HFFc6 (cell line): ENCODE results near the gene MDGA2. TPM values are rescaled to one million over a fixed set of nuclear protein-coding genes. Genes with fewer than 3 reads are reported as not detected.

Source experiments
- DNase-seq: peaks from one replicate; pipeline ENCODE4 v3.0.0-alpha.2; 2018
- H3K27ac Mint-ChIP-seq: 2 replicates; pipeline ENCODE4 v1.8.0; 2020; ENCODE audit warnings: mild to moderate bottlenecking, mixed read lengths
- H3K27me3 Mint-ChIP-seq: 2 replicates; pipeline ENCODE4 v1.8.0; 2021; ENCODE audit warnings: mild to moderate bottlenecking, moderate library complexity, mixed read lengths; ENCODE audit not compliant: insufficient read depth
- H3K36me3 Mint-ChIP-seq: 2 replicates; pipeline ENCODE4 v1.8.0; 2021; ENCODE audit warnings: low read depth, mixed read lengths
- H3K4me1 Mint-ChIP-seq: 2 replicates; pipeline ENCODE4 v1.8.0; 2020; ENCODE audit warnings: low read depth, mixed read lengths
- H3K4me3 Mint-ChIP-seq: 2 replicates; pipeline ENCODE4 v1.8.0; 2020; ENCODE audit warnings: mild to moderate bottlenecking, moderate library complexity, mixed read lengths
- H3K9me3 Mint-ChIP-seq: 2 replicates; pipeline ENCODE4 v1.8.0; 2020; ENCODE audit warnings: mild to moderate bottlenecking, mixed read lengths
- total RNA-seq, 6 experiments: library from RNA; stranded (reverse); fragmentation: NEBNext Ultra II Directional; extraction: Animal tissue kit (Norgen Biotek cat#: 25700); gene quantifications; 2 replicates in 1 of 6; 3 replicates in 5 of 6; pipeline ENCODE4 v1.2.3, GENCODE V29; 2021
- TF ChIP-seq, protein P1 (sequence below): fragments of 200-600 bp; sonication (generic); IDR thresholded peaks from 2 replicates; pipeline ENCODE4 v1.5.0; 2021; ENCODE audit warnings: antibody characterized with exemption, mild to moderate bottlenecking

The MDGA2 gene
- total RNA-seq, 6 experiments from 2014 or later, result not detected

DNA sequence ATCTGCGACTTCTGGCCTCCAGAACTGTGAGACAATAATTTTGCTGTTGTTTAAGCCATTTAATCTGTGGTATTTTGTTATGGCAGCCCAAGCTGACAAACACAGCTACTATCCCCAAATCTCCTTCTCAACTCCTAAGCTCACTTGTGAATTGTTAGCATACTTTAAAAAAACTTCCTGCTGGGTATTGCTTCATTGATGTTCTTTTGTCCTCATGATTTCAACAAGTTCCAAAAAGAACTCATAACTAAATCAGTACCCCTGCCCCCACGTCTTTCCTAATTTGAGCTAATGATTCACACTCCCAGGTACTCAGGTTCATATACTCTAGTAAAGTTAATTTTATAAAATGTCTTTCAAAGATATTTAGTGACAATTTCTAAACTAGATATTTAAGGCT lies 125.5 kb downstream of the MDGA2 start:
- H3K4me1 Mint-ChIP-seq, result no peaks in the 10 kb centered on the region
- H3K27ac Mint-ChIP-seq, result no peak overlapping the region
- TF ChIP-seq, protein P1, sequence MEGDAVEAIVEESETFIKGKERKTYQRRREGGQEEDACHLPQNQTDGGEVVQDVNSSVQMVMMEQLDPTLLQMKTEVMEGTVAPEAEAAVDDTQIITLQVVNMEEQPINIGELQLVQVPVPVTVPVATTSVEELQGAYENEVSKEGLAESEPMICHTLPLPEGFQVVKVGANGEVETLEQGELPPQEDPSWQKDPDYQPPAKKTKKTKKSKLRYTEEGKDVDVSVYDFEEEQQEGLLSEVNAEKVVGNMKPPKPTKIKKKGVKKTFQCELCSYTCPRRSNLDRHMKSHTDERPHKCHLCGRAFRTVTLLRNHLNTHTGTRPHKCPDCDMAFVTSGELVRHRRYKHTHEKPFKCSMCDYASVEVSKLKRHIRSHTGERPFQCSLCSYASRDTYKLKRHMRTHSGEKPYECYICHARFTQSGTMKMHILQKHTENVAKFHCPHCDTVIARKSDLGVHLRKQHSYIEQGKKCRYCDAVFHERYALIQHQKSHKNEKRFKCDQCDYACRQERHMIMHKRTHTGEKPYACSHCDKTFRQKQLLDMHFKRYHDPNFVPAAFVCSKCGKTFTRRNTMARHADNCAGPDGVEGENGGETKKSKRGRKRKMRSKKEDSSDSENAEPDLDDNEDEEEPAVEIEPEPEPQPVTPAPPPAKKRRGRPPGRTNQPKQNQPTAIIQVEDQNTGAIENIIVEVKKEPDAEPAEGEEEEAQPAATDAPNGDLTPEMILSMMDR, result no peak

DNA sequence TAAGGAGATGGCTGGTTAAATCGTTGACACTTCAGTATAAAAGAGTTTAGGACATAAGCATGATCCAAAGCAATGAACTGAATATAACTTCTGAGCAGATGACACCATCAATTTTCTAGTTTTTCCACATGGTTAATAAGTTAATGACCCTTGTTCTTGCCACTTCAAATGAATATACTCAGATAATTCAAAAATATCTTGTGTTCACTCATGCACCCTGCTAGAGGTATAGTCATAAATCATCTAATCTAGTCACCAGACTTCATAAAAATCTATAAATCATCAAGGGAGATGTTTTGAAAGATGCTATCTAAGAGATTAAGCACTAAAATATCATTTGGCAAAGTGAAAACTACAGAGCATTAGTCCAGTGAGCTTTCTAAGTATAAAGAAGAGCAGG lies 131.9 kb downstream of the MDGA2 start:
- Mint-ChIP-seq H3K36me3 (no peaks in the 10 kb centered on the region), H3K27me3 (no peaks in the 10 kb centered on the region), H3K27ac (no peak overlapping the region), H3K9me3 (peaks cover 28% of the 10 kb centered on the region), H3K4me3 (no peak overlapping the region), H3K4me1 (no peaks in the 10 kb centered on the region)
- TF ChIP-seq, protein P1, result no peak
- no peak for DNase-seq

More for the DNA sequence above, 125.5 kb downstream of the MDGA2 start:
- no peak for DNase-seq
- peaks cover 30% of the 10 kb centered on the region for H3K9me3 Mint-ChIP-seq
- H3K36me3 Mint-ChIP-seq, result no peaks in the 10 kb centered on the region
- H3K27me3 Mint-ChIP-seq, result no peaks in the 10 kb centered on the region
- H3K4me3 Mint-ChIP-seq, result no peak overlapping the region

DNA sequence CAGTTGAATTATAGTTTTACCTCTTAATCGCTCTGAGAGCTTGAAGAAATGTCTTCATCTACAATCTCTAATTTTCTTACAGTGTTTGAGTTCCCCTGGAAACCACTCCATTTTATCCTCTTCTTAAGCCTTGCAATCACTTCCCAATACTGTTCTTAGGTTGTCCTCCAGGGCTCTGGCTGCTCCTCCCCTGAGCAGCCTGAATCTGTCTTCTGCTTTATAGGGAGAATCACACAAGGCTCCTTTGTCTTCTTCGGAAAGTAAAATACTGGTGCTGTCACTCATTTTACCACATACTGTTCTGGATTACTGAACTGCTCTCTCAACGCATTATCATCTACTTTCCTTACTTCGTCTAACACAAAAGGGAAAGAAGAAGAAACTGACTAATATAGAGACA lies 133.7 kb downstream of the MDGA2 start:
- Mint-ChIP-seq H3K27ac (no peak overlapping the region), H3K4me3 (no peak overlapping the region), H3K27me3 (no peaks in the 10 kb centered on the region), H3K4me1 (no peaks in the 10 kb centered on the region), H3K9me3 (peaks cover 26% of the 10 kb centered on the region), H3K36me3 (no peaks in the 10 kb centered on the region)
- TF ChIP-seq, protein P1, result no peak
- DNase-seq, result no peak

DNA sequence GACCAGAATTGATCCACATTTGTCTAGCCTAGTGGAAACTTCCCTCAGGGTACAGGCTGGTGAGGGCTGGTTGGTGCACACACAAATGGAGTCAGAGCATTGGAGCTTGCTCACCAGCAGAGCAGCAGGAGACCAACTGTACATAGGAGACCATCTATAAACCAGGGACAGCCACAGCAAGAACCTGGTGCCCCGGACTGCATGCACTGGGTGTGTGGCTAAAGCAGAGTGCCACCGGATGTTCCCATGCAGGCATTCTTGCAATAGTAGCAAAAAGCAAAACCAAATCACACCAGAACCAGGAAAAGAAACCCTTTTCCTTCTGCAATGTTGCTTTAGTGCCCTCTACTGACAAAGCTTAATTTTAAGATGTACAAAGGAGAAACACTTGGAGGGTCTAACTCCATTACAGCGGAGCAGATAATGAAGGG lies 136.4 kb downstream of the MDGA2 start:
- TF ChIP-seq, protein P1, result no peak
- Mint-ChIP-seq H3K4me3 (no peak overlapping the region), H3K9me3 (peaks cover 19% of the 10 kb centered on the region), H3K27me3 (no peaks in the 10 kb centered on the region), H3K4me1 (no peaks in the 10 kb centered on the region), H3K27ac (no peak overlapping the region), H3K36me3 (no peaks in the 10 kb centered on the region)
- no peak for DNase-seq

DNA sequence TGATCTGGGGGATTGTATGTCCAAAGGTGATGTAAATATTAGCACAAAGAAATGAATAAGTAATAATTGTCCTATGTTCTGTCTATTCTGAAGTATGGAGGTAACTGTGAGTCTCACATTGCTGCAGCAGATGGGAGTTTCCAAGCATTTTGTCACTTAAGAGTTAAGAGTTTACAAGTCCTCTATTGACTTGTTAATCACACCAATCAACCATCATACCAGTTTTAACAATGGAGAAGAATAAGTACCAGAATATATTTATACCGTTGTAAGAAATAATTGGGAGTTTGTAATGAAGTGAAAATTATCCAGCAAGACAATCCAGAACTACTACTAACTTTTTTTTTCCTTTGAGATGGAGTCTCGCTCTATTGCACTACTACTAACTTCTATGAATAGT lies 139.1 kb downstream of the MDGA2 start:
- DNase-seq, result no peak
- H3K4me1 Mint-ChIP-seq, result no peaks in the 10 kb centered on the region
- H3K36me3 Mint-ChIP-seq, result no peaks in the 10 kb centered on the region
- H3K9me3 Mint-ChIP-seq, result peaks cover 8% of the 10 kb centered on the region
- H3K27ac Mint-ChIP-seq, result no peak overlapping the region
- no peaks in the 10 kb centered on the region for H3K27me3 Mint-ChIP-seq
- TF ChIP-seq, protein P1, result no peak
- H3K4me3 Mint-ChIP-seq, result no peak overlapping the region
